Mammary epithelial cell (primary cell): ENCODE data around the gene UTP14A.

ENCODE experiments used
- EZH2 ChIP-seq: IDR thresholded peaks from 2 replicates; pipeline ENCODE4 v1.6.1; 2012; ENCODE audit warnings: low read length, inconsistent platforms, borderline replicate concordance
- TF ChIP-seq, protein P1 (sequence below), 2 donors: IDR thresholded peaks in 1 of 2; conservative IDR thresholded peaks in 1 of 2; 2 replicates each; pipeline ENCODE4 v1.5.1; 2011 to 2012; ENCODE audit warnings: inconsistent platforms in 2 of 2, low read length in 2 of 2, mild to moderate bottlenecking in 2 of 2, control low read depth in 1 of 2, low read depth in 1 of 2; ENCODE audit not compliant: insufficient read depth in 1 of 2; ENCODE audit errors: extremely low read depth in 1 of 2

DNA sequence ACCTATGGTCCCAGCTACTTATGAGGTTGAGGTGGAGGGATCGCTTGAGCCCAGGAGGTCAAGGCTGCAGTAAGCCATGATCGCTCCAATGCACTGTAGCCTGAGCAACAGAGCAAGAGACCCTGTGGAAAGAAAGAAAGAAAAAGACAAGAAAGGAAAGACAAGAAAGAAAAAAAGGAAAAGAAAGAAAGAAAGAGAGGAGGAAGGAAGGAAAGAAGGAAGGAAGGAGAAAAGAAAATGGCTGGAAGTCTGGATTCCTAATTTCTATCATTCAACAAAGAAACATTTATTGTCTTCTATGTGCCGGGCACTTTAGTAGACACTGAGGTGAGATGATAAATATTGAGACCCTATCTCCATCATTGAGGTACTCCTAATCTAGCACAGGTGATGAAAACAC, 49.7 kb downstream of the UTP14A start:
- TF ChIP-seq, protein P1, sequence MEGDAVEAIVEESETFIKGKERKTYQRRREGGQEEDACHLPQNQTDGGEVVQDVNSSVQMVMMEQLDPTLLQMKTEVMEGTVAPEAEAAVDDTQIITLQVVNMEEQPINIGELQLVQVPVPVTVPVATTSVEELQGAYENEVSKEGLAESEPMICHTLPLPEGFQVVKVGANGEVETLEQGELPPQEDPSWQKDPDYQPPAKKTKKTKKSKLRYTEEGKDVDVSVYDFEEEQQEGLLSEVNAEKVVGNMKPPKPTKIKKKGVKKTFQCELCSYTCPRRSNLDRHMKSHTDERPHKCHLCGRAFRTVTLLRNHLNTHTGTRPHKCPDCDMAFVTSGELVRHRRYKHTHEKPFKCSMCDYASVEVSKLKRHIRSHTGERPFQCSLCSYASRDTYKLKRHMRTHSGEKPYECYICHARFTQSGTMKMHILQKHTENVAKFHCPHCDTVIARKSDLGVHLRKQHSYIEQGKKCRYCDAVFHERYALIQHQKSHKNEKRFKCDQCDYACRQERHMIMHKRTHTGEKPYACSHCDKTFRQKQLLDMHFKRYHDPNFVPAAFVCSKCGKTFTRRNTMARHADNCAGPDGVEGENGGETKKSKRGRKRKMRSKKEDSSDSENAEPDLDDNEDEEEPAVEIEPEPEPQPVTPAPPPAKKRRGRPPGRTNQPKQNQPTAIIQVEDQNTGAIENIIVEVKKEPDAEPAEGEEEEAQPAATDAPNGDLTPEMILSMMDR (conservative IDR thresholded peaks at IDR 0.05 in 1 of 2, IDR thresholded peaks at IDR 0.05 in 1 of 2; ENCODE audit: extremely low read depth in 1 of 2, insufficient read depth in 1 of 2, low read depth in 1 of 2, low read length in 2 of 2), result no peak
- no peak for TF ChIP-seq EZH2
